GM23338 (cell line): ENCODE measurements around the gene ACTR5. TPM values are rescaled to one million over a fixed set of nuclear protein-coding genes. Genes with fewer than 3 reads are reported as not detected.

ENCODE experiments used
- ATAC-seq: fragments of 200-7000 bp; cut with Tn5 transposase; 3 replicates; pipeline ENCODE4 v1.9.1; 2020
- DNase-seq: peaks from one replicate; pipeline ENCODE4 v3.0.0-alpha.2; 2015; ENCODE audit warnings: low spot score
- H2AFZ ChIP-seq: fragments of 200-600 bp; sonication (generic); 2 replicates; pipeline ENCODE4 v1.8.0; 2016; ENCODE audit warnings: antibody characterized with exemption, mild to moderate bottlenecking, moderate library complexity
- H3F3A ChIP-seq: fragments of 200-600 bp; sonication (generic); replicated peaks from 2 replicates; pipeline ENCODE4 v1.8.0; 2017; ENCODE audit warnings: antibody characterized with exemption, mixed run types, low read depth
- H3K27ac ChIP-seq: fragments of 200-600 bp; sonication (generic); 2 replicates; pipeline ENCODE4 v1.6.1; 2016; ENCODE audit warnings: low read depth
- H3K27me3 ChIP-seq: fragments of 200-600 bp; sonication (generic); 2 replicates; pipeline ENCODE4 v1.8.0; 2016; ENCODE audit warnings: mild to moderate bottlenecking, mixed run types, moderate library complexity; ENCODE audit not compliant: insufficient read depth
- H3K36me3 ChIP-seq: fragments of 200-600 bp; sonication (generic); 2 replicates; pipeline ENCODE4 v1.8.0; 2016; ENCODE audit warnings: mild to moderate bottlenecking; ENCODE audit not compliant: insufficient read depth
- H3K4me1 ChIP-seq: fragments of 200-600 bp; sonication (generic); 2 replicates; pipeline ENCODE4 v1.8.0; 2016; ENCODE audit warnings: mild to moderate bottlenecking, moderate library complexity; ENCODE audit not compliant: insufficient read depth
- H3K4me2 ChIP-seq: fragments of 200-600 bp; sonication (generic); 2 replicates; pipeline ENCODE4 v1.7.1; 2017; ENCODE audit warnings: mixed run types
- H3K4me3 ChIP-seq: fragments of 200-600 bp; sonication (generic); 2 replicates; pipeline ENCODE4 v1.6.1; 2016; ENCODE audit warnings: mixed run types
- H3K79me2 ChIP-seq: fragments of 200-600 bp; sonication (generic); replicated peaks from 2 replicates; pipeline ENCODE4 v1.8.0; 2017; ENCODE audit warnings: mild to moderate bottlenecking; ENCODE audit not compliant: insufficient read depth
- H3K9me2 ChIP-seq: fragments of 200-600 bp; sonication (generic); 2 replicates; pipeline ENCODE4 v1.8.0; 2017; ENCODE audit not compliant: insufficient read depth
- H4K20me1 ChIP-seq: fragments of 200-600 bp; sonication (generic); replicated peaks from 2 replicates; pipeline ENCODE4 v1.8.0; 2017; ENCODE audit warnings: mild to moderate bottlenecking; ENCODE audit not compliant: insufficient read depth
- H3K27ac Mint-ChIP-seq: 2 replicates; pipeline ENCODE4 v1.8.0; 2020; ENCODE audit warnings: inconsistent platforms, mild to moderate bottlenecking, moderate library complexity, mixed read lengths
- H3K27me3 Mint-ChIP-seq: 3 replicates; pipeline ENCODE4 v1.8.0; 2022; ENCODE audit warnings: low read depth, mild to moderate bottlenecking, moderate library complexity, mixed read lengths, inconsistent platforms; ENCODE audit not compliant: insufficient read depth, poor library complexity
- H3K36me3 Mint-ChIP-seq: 3 replicates; pipeline ENCODE4 v1.8.0; 2021; ENCODE audit warnings: low read depth, mild to moderate bottlenecking, inconsistent platforms, moderate library complexity, mixed read lengths
- H3K4me1 Mint-ChIP-seq: 3 replicates; pipeline ENCODE4 v1.8.0; 2020; ENCODE audit warnings: mild to moderate bottlenecking, inconsistent platforms, mixed read lengths
- H3K4me3 Mint-ChIP-seq: 3 replicates; pipeline ENCODE4 v1.8.0; 2021; ENCODE audit warnings: moderate library complexity, mild to moderate bottlenecking, inconsistent platforms, mixed read lengths
- H3K9me3 Mint-ChIP-seq: 3 replicates; pipeline ENCODE4 v1.8.0; 2020; ENCODE audit warnings: moderate library complexity, mild to moderate bottlenecking, inconsistent platforms, mixed read lengths
- CREB1 ChIP-seq: fragments of 250-450 bp; sonication (Bioruptor Pico); IDR thresholded peaks from 2 replicates; pipeline ENCODE4 v1.5.0; 2020; ENCODE audit warnings: low read depth, mild to moderate bottlenecking, moderate library complexity
- ETS1 ChIP-seq: IDR thresholded peaks from 2 replicates; pipeline ENCODE4 v1.6.1; 2016; ENCODE audit warnings: antibody characterized with exemption
- EZH2phosphoT487 ChIP-seq: fragments of 200-600 bp; sonication (generic); IDR thresholded peaks from one replicate; pipeline ENCODE4 v1.8.1; 2018; ENCODE audit warnings: antibody characterized with exemption; ENCODE audit not compliant: unreplicated experiment
- JUNB ChIP-seq: IDR thresholded peaks from one replicate; pipeline ENCODE4 v1.6.1; 2016; ENCODE audit warnings: antibody characterized with exemption; ENCODE audit not compliant: unreplicated experiment
- NANOG ChIP-seq: IDR thresholded peaks from 2 replicates; pipeline ENCODE4 v1.6.1; 2016; ENCODE audit warnings: antibody characterized with exemption, borderline replicate concordance
- POLR2AphosphoS5 ChIP-seq: IDR thresholded peaks from 2 replicates; pipeline ENCODE4 v1.6.1; 2016; ENCODE audit warnings: antibody characterized with exemption, low read depth
- STAT1 ChIP-seq: IDR thresholded peaks from one replicate; pipeline ENCODE4 v1.6.1; 2016; ENCODE audit warnings: antibody characterized with exemption; ENCODE audit not compliant: unreplicated experiment
- ZNF114 ChIP-seq: fragments of 250-450 bp; sonication (Bioruptor Pico); IDR thresholded peaks from 2 replicates; pipeline ENCODE4 v1.5.0; 2020; ENCODE audit warnings: mild to moderate bottlenecking, moderate library complexity
- polyA plus RNA-seq: library from polyadenylated mRNA; unstranded; fragments of >200 nt; fragmentation: Nextera tagmentation; extraction: Ambion mirVana; gene quantifications from 2 replicates; pipeline ENCODE4 v1.2.1, GENCODE V29; 2016
- total RNA-seq: library from RNA; depleted of rRNA; stranded (reverse); fragments of >200 nt; shearing (Covaris generic); gene quantifications from 2 replicates; pipeline ENCODE4 v1.2.3, GENCODE V29; 2014
- TF ChIP-seq, protein P1 (sequence below): IDR thresholded peaks from one replicate; pipeline ENCODE4 v1.6.1; 2018; ENCODE audit warnings: antibody characterized with exemption; ENCODE audit not compliant: unreplicated experiment
- TF ChIP-seq, protein P2 (sequence below), 2 experiments: fragments of 200-600 bp in 1 of 2; sonication (generic) in 1 of 2; conservative IDR thresholded peaks; 2 replicates each; pipeline versions ENCODE4 v1.5.1 to v1.6.1; 2016 to 2017; ENCODE audit warnings: antibody characterized with exemption in 2 of 2, low read depth in 2 of 2, mild to moderate bottlenecking in 2 of 2, moderate library complexity in 1 of 2

Gene ACTR5
- total and polyA plus RNA-seq, 2 experiments from 2014 or later: 8.4 to 21.8 TPM

DNA sequence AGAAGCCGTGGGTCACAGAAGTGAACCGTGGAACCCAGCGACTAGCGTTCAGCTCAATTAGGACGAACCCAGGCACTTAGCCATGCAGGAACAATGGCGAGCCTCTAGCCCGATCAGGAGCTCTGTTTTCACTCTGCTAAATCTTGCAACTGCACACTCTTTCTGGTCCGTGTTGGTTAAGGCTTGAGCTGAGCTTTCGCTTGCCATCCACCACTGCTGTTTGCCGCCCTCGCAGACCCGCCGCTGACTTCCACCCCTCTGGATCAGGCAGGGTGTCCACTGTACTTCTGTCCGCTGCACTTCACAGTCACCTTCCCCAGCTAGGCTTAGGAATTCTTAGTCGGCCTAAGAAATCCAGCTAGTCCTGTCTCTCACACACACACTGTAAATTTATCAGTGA, 49.7 kb upstream of the ACTR5 start (continued):
- TF ChIP-seq, protein P1, sequence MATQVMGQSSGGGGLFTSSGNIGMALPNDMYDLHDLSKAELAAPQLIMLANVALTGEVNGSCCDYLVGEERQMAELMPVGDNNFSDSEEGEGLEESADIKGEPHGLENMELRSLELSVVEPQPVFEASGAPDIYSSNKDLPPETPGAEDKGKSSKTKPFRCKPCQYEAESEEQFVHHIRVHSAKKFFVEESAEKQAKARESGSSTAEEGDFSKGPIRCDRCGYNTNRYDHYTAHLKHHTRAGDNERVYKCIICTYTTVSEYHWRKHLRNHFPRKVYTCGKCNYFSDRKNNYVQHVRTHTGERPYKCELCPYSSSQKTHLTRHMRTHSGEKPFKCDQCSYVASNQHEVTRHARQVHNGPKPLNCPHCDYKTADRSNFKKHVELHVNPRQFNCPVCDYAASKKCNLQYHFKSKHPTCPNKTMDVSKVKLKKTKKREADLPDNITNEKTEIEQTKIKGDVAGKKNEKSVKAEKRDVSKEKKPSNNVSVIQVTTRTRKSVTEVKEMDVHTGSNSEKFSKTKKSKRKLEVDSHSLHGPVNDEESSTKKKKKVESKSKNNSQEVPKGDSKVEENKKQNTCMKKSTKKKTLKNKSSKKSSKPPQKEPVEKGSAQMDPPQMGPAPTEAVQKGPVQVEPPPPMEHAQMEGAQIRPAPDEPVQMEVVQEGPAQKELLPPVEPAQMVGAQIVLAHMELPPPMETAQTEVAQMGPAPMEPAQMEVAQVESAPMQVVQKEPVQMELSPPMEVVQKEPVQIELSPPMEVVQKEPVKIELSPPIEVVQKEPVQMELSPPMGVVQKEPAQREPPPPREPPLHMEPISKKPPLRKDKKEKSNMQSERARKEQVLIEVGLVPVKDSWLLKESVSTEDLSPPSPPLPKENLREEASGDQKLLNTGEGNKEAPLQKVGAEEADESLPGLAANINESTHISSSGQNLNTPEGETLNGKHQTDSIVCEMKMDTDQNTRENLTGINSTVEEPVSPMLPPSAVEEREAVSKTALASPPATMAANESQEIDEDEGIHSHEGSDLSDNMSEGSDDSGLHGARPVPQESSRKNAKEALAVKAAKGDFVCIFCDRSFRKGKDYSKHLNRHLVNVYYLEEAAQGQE: no peak
- no peak for TF ChIP-seq EZH2phosphoT487
- TF ChIP-seq POLR2AphosphoS5: no peak
- TF ChIP-seq CREB1 (CRISPR knock-in tag): no peak

GRCh38 chr20:38700141-38700540, 48.1 kb upstream of the ACTR5 start:
- TF ChIP-seq NANOG: no peak
- TF ChIP-seq EZH2phosphoT487: no peak
- TF ChIP-seq ZNF114 (CRISPR knock-in tag): no peak
- ATAC-seq (peak; percentile 82), DNase-seq (peak; percentile 45)
- H3K36me3 Mint-ChIP-seq: no peaks in the 10 kb centered on the region
- Histone ChIP-seq H4K20me1 (no peaks in the 10 kb centered on the region), H3K9me2 (no peaks in the 10 kb centered on the region), H3K4me2 (0 out of 2 replicates have a peak overlapping the region, but pooled peaks have one; percentile 43), H3K4me3 (no peak overlapping the region), H3K36me3 (no peaks in the 10 kb centered on the region), H3K79me2 (no peaks in the 10 kb centered on the region), H3K27me3 (no peaks in the 10 kb centered on the region), H3F3A (no peaks in the 10 kb centered on the region), H3K4me1 (peaks cover 6% of the 10 kb centered on the region; the same call in 1 of the 2 replicates), H2AFZ (0 out of 2 replicates have a peak overlapping the region, but pooled peaks have one; percentile 14), H3K27ac (no peak overlapping the region)
- no peak overlapping the region for H3K4me3 Mint-ChIP-seq
- H3K27me3 Mint-ChIP-seq: peaks cover 3% of the 10 kb centered on the region
- no peak overlapping the region for H3K27ac Mint-ChIP-seq
- H3K4me1 Mint-ChIP-seq: 0 out of 3 replicates have a peak, but pooled peaks cover 2% of the 10 kb centered on the region
- no peaks in the 10 kb centered on the region for H3K9me3 Mint-ChIP-seq

DNA sequence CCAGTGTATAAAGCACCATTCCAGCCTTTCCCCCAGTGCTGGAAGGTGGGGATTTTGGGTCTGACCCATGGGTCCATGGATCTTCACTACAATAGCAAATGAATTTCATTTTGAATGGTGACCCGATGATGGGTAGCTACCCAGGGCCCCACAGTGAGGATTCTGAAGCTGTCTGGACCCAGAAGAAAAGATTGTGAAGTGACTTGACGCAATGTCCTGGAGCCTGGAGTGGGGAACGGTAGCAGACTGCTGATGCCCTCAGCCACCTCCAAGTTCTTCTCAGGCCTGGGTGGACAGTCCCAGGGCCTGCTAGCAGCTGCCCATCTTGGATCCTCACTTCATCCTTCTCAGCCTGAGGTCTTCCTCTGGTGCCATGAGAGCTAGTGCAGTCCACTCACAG, 47.3 kb upstream of the ACTR5 start:
- H3K9me2 ChIP-seq: no peaks in the 10 kb centered on the region
- ATAC-seq (no peak), DNase-seq (no peak)
- H3K36me3 ChIP-seq: no peaks in the 10 kb centered on the region
- 0 out of 3 replicates have a peak, but pooled peaks cover 2% of the 10 kb centered on the region for H3K4me1 Mint-ChIP-seq
- H3K27ac ChIP-seq: no peak overlapping the region
- H2AFZ ChIP-seq: no peak overlapping the region
- H4K20me1 ChIP-seq: no peaks in the 10 kb centered on the region
- H3K27ac Mint-ChIP-seq: no peak overlapping the region
- peaks cover 3% of the 10 kb centered on the region for H3K27me3 Mint-ChIP-seq
- peaks cover 6% of the 10 kb centered on the region; the same call in 1 of the 2 replicates for H3K4me1 ChIP-seq
- H3K4me2 ChIP-seq: no peak overlapping the region
- no peaks in the 10 kb centered on the region for H3K36me3 Mint-ChIP-seq
- no peaks in the 10 kb centered on the region for H3K27me3 ChIP-seq
- H3F3A ChIP-seq: no peaks in the 10 kb centered on the region
- no peaks in the 10 kb centered on the region for H3K9me3 Mint-ChIP-seq
- H3K79me2 ChIP-seq: no peaks in the 10 kb centered on the region
- H3K4me3 Mint-ChIP-seq: no peak overlapping the region
- H3K4me3 ChIP-seq: no peak overlapping the region
- no peak for TF ChIP-seq NANOG
- TF ChIP-seq, protein P1: no peak
- TF ChIP-seq JUNB: no peak
- no peak for TF ChIP-seq POLR2AphosphoS5
- TF ChIP-seq ETS1: no peak
- no peak for TF ChIP-seq CREB1 (CRISPR knock-in tag)
- TF ChIP-seq STAT1: no peak
- TF ChIP-seq ZNF114 (CRISPR knock-in tag): no peak
- TF ChIP-seq, protein P2, sequence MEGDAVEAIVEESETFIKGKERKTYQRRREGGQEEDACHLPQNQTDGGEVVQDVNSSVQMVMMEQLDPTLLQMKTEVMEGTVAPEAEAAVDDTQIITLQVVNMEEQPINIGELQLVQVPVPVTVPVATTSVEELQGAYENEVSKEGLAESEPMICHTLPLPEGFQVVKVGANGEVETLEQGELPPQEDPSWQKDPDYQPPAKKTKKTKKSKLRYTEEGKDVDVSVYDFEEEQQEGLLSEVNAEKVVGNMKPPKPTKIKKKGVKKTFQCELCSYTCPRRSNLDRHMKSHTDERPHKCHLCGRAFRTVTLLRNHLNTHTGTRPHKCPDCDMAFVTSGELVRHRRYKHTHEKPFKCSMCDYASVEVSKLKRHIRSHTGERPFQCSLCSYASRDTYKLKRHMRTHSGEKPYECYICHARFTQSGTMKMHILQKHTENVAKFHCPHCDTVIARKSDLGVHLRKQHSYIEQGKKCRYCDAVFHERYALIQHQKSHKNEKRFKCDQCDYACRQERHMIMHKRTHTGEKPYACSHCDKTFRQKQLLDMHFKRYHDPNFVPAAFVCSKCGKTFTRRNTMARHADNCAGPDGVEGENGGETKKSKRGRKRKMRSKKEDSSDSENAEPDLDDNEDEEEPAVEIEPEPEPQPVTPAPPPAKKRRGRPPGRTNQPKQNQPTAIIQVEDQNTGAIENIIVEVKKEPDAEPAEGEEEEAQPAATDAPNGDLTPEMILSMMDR (conservative IDR thresholded peaks at IDR 0.05; ENCODE audit: low read depth in 2 of 2): no peak
